LNCaP clone FGC (cell line): Measurements from ENCODE around the gene CPE.
A peak's percentile ranks its signal among the peaks of the same experiment; 100 is the strongest.
"Not testable (repeated sequence)": the region's sequence is repeated elsewhere in the genome, so short reads cannot be mapped to it uniquely, and the experiment has no call there.

Source experiments
- DNase-seq: peaks from one replicate; pipeline ENCODE4 v3.0.0-alpha.2; 2011; ENCODE audit warnings: low read depth
- H3K4me3 ChIP-seq: 2 replicates; pipeline ENCODE4 v1.5.1; 2011; ENCODE audit warnings: mild to moderate bottlenecking, low read depth, low read length, control low read depth
- CTCF ChIP-seq: IDR thresholded peaks from 2 replicates; pipeline ENCODE4 v1.5.1; 2012; ENCODE audit warnings: mild to moderate bottlenecking; ENCODE audit not compliant: control insufficient read depth, insufficient read depth; ENCODE audit errors: extremely low read depth

CPE gene

GRCh38 chr4:165478260-165478659 is 99.5 kb downstream of the CPE start:
- no peak overlapping the region for H3K4me3 ChIP-seq
- no peak for TF ChIP-seq CTCF
- no peak for DNase-seq

- DNase-seq: no peak
- no peak for TF ChIP-seq CTCF
- H3K4me3 ChIP-seq: no peak overlapping the region
Observed at GRCh38 chr4:165481053-165481835, 102.4 kb downstream of the CPE start.

DNA sequence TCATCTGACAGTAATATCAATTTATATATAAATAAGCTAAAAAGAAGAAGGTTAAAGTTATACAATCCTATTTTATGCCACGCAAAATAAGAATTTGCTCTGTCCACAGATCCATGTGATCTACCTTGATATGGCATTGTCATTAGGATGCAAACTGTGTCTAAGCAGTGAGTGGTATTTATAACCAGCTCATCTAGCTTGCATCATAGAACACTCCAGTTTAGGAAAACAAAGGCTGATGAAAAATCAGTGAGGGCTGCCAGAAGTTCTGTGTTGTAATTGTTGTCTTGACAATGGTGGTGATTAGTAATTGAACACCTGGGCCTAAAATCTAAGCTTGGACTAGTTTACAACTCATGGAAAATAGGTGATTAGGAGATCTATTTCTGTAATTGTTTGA is 111.0 kb downstream of the CPE start:
- TF ChIP-seq CTCF: no peak

DNA sequence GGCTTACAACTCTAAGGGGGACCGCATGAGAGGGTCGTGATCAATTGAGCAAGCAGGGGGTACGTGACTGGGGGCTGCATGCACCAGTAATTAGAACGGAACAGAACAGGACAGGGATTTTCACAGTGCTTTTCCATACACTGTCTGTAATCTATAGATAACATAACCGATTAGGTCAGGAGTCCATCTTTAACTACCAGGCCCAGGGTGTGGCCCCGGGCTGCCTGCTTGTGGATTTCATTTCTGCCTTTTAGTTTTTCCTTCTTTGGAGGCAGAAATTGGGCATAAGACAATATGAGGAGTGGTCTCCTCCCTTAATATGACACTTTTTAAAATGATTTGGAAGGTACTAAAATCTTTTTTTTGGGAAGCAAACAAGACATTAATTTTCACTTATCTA is 113.8 kb downstream of the CPE start:
- DNase-seq, H3K4me3 ChIP-seq: not testable (repeated sequence)

More for the DNA sequence above, 111.0 kb downstream of the CPE start:
- H3K4me3 ChIP-seq: no peak overlapping the region
- no peak for DNase-seq

DNA sequence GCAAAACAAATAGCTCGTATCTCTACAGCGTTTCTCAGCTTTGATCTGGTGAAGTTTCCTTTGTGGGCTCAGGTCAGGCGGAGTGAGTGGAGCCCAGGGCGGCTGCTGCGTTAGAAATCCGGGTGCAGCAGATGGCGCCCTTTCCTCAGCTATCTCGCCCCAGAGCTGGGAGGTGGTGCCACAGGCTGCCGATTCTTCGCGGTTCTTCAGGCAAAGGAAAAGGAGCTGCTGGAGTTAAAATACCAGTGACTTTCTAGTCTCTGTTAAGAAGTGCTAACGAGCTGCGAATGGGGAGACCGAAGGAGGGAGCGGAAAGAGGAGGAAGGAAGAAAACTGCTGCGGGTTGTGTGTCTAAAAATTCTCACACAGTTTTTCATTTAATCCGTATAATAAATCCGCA is 114.6 kb downstream of the CPE start:
- H3K4me3 ChIP-seq: no peak overlapping the region
- TF ChIP-seq CTCF: peak; percentile 83
- peak; percentile 6 for DNase-seq

DNA sequence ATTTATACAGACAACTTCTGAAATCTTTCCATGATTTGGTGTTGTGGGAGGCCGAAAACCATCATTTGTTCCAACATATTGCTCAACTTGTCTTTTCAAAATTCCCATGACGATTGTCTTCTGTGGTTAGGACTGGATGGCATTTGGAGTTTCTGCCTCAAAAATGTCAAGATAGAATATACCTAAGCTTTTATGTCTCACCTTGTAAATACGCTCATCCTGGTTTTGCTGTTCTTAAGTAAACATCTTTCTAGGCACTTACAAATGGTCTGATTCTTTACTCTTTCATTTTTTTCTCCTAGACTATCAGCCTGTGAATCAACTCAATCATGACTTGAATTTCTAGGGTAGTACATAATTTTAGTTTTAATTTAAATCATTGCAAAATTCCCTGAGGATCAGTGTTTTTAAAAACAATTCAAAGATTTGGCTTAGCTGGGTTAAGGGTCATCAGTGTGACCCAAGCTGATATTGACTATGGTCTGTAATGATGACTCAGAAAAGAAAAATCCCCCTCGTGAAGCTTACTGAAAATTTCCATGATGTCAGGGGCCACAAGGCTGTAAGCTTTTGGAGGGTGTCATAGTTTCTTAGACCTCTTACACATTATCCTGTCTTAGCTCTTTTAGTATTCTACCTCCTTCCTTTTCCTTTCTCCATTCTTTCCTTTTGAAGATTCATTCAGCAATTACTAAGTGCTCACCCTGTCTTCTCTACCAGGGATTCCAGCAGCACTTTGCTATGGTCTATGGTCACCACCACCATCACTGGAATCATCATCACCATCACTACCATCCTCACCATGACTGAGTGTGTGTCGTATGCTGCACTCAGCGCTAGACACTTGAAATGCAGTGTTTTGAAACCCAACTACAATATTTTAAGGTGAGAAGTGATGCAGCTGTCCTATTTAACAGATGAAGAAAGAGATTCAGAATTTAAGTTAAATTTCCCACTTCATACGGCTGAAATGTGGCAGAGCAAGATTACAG is 124.4 kb downstream of the CPE start:
- peak; percentile 6 for DNase-seq
- no peak overlapping the region for H3K4me3 ChIP-seq
- no peak for TF ChIP-seq CTCF

GRCh38 chr4:165504184-165504583 is 125.4 kb downstream of the CPE start:
- no peak overlapping the region for H3K4me3 ChIP-seq
- DNase-seq: no peak
- no peak for TF ChIP-seq CTCF
